Occipital lobe (tissue), 3 donors: ENCODE results near the gene GNE. TPM values are rescaled to one million over a fixed set of nuclear protein-coding genes. Genes with fewer than 3 reads are reported as not detected.

Experiments used
- DNase-seq: peaks from one replicate; lab custom pipeline; 2025; lab: John Stamatoyannopoulos, UW
- small RNA-seq: library from RNA; depleted of rRNA; stranded (forward); fragments of <200 nt; gene quantifications from one replicate; pipeline ENCODE3, GENCODE V24; 2014
- total RNA-seq: library from RNA; depleted of rRNA; stranded (reverse); fragments of >200 nt; gene quantifications from one replicate; pipeline ENCODE4 v1.2.3, GENCODE V29; 2014

The GNE gene
- total RNA-seq, 1 donor from 2014 or later, result 37.9 TPM

DNA sequence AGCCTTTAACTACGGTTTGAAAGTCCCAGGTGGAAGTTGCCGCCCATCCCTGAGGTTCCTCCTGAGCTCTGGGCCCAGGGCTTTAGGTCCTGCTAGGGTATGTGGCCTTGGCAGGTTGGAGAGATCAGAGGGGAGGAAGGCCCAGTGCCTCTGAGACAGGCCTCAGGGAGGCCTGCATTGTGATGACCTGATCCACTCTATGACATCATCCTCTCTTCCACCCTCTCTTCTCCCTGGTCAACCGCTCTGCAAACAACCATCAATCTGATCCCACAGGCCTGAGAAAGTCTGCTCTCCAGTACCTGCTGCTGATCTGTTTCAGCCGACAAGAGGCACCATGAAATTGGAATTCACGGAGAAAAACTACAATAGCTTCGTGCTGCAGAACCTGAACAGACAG lies 89.1 kb downstream of the GNE start, which contains the start of gene CCIN:
Gene CCIN, plus strand, starts transcription at position 223 of the 400 bp plus-strand sequence. Its CDS starts 115 bp downstream, at position 338.
- DNase-seq, result no peak

DNA sequence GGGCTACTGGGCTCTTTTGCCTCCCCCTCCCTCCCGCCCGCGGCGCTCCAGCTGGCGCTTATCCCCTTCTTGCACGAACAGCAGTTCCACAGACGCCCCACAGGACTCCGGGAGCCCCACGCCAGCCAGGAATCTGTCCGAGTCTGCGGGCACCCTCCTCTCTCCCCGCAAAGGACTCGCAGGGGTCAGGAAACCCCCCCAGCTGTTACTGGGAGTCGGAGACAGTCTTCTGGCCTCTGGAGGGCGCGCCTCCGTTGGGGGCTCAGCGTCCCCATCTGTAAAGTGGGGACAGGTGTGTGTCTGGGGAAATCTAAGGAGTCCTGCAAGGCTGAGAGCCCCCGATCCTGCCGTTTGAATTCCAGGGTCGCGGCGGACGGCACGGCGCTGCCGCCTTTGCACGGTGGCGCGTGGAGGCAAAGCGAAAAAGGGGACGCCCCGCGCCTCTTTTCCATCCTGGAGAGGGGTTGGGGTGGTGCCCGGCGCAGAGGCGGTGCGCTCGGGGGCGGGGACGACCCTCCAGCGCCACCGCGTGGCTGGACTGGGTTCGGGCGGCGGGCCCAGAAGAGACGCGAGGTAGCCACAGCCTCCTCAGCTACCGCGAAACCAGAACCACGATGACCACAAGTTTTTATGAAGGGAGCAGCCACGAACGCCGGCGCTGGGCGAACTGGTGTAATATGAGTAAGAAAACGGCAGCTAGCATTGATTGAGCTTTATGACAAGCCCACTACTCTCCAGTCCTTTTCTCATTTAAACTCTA lies 91.9 kb downstream of the GNE start:
- peak; percentile 70 for DNase-seq

- no peak for DNase-seq
Observed at GRCh38 chr9:36165826-36166167, 92.5 kb downstream of the GNE start.

DNA sequence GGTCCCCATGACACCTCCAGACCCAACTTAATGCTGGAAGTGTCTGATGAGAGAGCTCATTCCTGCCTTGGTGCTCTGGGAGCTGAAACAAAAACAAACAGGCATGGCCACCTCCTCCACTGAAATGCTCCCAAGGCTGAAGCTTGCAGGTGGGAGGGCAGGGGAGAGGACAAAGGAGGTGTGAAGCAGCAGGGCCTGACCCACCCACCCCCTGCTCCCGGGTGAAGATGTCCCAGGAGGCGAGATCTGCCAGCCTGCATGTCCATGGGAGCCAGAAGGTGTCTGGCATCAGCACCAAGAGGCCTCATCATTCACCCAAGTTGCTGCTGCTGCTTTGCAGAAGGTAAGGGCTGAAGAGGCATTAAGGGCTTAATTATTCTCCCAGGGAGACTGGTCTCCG lies 93.3 kb downstream of the GNE start:
- DNase-seq, result no peak

Small RNAs within 50 kb of the gene (small RNA-seq; reads per million reads assigned to genes)
- not detected for gene RNU4-53P

Other genes with a start within 250 kb of the GNE start
- gene RECK, start 221.5 kb downstream of the GNE start, total RNA-seq, result 7.5 TPM
- gene GLIPR2, start 121.7 kb downstream of the GNE start, total RNA-seq, result 9.2 TPM
- not detected for gene CCIN, start 89.1 kb downstream of the GNE start, total RNA-seq
- 116 TPM for gene CLTA, start 67.5 kb downstream of the GNE start, total RNA-seq
- 46.8 TPM for gene RNF38, start 141.8 kb upstream of the GNE start, total RNA-seq